A673 (cell line): Measurements from ENCODE around the gene ZNF587. TPM values are rescaled to one million over a fixed set of nuclear protein-coding genes. Genes with fewer than 3 reads are reported as not detected.
"Not testable (repeated sequence)": the region's sequence is repeated elsewhere in the genome, so short reads cannot be mapped to it uniquely, and the experiment has no call there.

Experiments
- BruUV-seq: library from RNA; stranded (reverse); fragments of 400-500 nt; replicated peaks from 2 replicates; lab custom pipeline; 2021; lab: Mats Ljungman, UMichigan
- CTCF ChIA-PET: fragments of 300-600 bp; sonication (Branson Sonifier 250); formaldehyde crosslinking; loops from one replicate; lab custom pipeline; 2022; ENCODE audit warnings: antibody characterized with exemption; lab: Charles Lee
- POLR2A ChIA-PET: fragments of 300-600 bp; sonication (Branson Sonifier 250); formaldehyde crosslinking; loops from one replicate; lab custom pipeline; 2022; ENCODE audit warnings: antibody characterized with exemption; ENCODE audit not compliant: low non-redundant PET; lab: Charles Lee
- DNase-seq: peaks from one replicate; pipeline ENCODE4 v3.0.0-alpha.2; 2015; ENCODE audit warnings: low spot score
- H3K27ac ChIP-seq: fragments of 200-600 bp; sonication (generic); 2 replicates; pipeline ENCODE4 v1.5.1; 2016; ENCODE audit warnings: mixed run types, low read depth, mild to moderate bottlenecking, mixed read lengths, antibody characterized with exemption, low read length; ENCODE audit not compliant: poor library complexity, severe bottlenecking
- H3K27me3 ChIP-seq: fragments of 200-600 bp; sonication (generic); replicated peaks from 2 replicates; pipeline ENCODE4 v1.6.1; 2017; ENCODE audit warnings: mixed run types, low read depth, mild to moderate bottlenecking, mixed read lengths, antibody characterized with exemption, low read length; ENCODE audit not compliant: insufficient read depth, poor library complexity
- H3K36me3 ChIP-seq: fragments of 200-600 bp; sonication (generic); 2 replicates; pipeline ENCODE4 v1.6.1; 2016; ENCODE audit warnings: mixed run types, mild to moderate bottlenecking, mixed read lengths, antibody characterized with exemption, low read length; ENCODE audit not compliant: insufficient read depth, poor library complexity, severe bottlenecking
- H3K4me1 ChIP-seq: fragments of 200-600 bp; sonication (generic); 2 replicates; pipeline ENCODE4 v1.6.1; 2017; ENCODE audit warnings: mixed run types, mild to moderate bottlenecking, mixed read lengths, antibody characterized with exemption, low read length; ENCODE audit not compliant: insufficient read depth, poor library complexity, severe bottlenecking
- H3K4me3 ChIP-seq: fragments of 200-600 bp; sonication (generic); 2 replicates; pipeline ENCODE4 v1.5.1; 2016; ENCODE audit warnings: low read depth, mixed run types, mild to moderate bottlenecking, mixed read lengths, low read length; ENCODE audit not compliant: poor library complexity, severe bottlenecking
- H3K9me3 ChIP-seq: fragments of 200-600 bp; sonication (generic); 2 replicates; pipeline ENCODE4 v1.6.1; 2016; ENCODE audit warnings: mixed run types, low read depth, mild to moderate bottlenecking, mixed read lengths, antibody characterized with exemption, low read length; ENCODE audit not compliant: poor library complexity, severe bottlenecking
- EZH2 ChIP-seq: fragments of 200-600 bp; sonication (generic); IDR thresholded peaks from 2 replicates; pipeline ENCODE4 v1.6.1; 2017; ENCODE audit warnings: borderline replicate concordance, low read depth, mild to moderate bottlenecking, mixed read lengths, antibody characterized with exemption, low read length; ENCODE audit not compliant: poor library complexity, severe bottlenecking
- intact Hi-C: fragments of 100-400 bp; cut with micrococcal nuclease; formaldehyde crosslinking; loops from one replicate; pipeline ENCODE4 v1.10.0; 2022; ENCODE audit not compliant: unreplicated experiment
- total RNA-seq: library from RNA; stranded (reverse); gene quantifications from 2 replicates; pipeline ENCODE4 v1.2.3, GENCODE V29; 2021
- TF ChIP-seq, protein P1 (sequence below): fragments of 300-800, 200-600 bp; sonication (generic); conservative IDR thresholded peaks from 2 replicates; pipeline ENCODE4 v1.5.1; 2017; ENCODE audit warnings: low read depth, mild to moderate bottlenecking, antibody characterized with exemption, low read length, moderate library complexity, mixed read lengths

Gene ZNF587
- total RNA-seq, 1 experiment from 2014 or later: 43.2 TPM

DNA sequence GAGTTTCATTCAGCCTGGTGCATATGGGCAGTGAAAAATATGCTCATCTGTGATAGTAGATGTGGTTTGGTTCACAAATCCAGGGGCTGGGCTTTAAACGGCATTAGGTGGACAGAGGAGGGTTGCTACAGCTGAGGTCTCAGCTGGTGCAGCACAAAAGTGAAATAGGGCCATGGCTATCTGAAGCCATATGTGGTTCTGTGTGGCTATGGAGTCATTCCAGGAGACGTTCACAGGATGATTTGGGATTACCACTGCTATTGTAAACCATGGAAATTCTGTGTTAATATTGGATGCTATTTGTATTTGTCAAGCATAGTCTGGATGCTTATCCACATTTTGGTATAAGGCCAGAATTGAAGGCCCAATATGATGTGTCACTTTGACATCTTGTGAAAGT is 4.5 kb downstream of the ZNF587 start:
- H3K4me3 ChIP-seq, intact Hi-C loops, H3K4me1 ChIP-seq, POLR2A ChIA-PET, H3K27ac ChIP-seq, H3K9me3 ChIP-seq, BruUV-seq, DNase-seq, H3K27me3 ChIP-seq, CTCF ChIA-PET: not testable (repeated sequence)
- H3K36me3 ChIP-seq: peaks cover 40% of the 10 kb centered on the region

DNA sequence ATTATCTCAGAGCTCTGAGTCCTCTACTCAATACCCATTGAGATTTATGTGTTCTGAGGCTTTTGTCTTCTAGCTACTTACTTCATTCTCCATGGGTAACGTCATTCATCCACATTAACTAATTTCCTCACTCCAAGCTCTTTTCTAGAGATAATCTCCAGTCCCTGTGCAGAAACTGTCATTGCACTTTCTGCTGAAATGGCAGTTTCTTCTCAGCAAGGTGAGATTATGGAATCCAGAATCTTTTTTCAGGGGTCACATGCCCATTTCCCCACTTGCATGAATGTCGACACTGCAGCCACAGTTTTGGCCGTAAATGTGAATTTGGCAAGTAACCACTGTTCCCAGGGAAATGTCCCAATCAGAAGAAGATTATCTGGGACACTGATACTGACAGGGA is 12.7 kb downstream of the ZNF587 start:
- POLR2A ChIA-PET: interaction anchor here (0.6 kb wide), 1 partner anchor 290 kb away, joined by 5 read pairs; no protein-coding TSS in a partner anchor
- DNase-seq, intact Hi-C loops, CTCF ChIA-PET, H3K27ac ChIP-seq, BruUV-seq, H3K27me3 ChIP-seq, H3K4me3 ChIP-seq, H3K4me1 ChIP-seq: not testable (repeated sequence)
- Histone ChIP-seq H3K36me3 (peaks cover 89% of the 10 kb centered on the region), H3K9me3 (peaks cover 63% of the 10 kb centered on the region)

DNA sequence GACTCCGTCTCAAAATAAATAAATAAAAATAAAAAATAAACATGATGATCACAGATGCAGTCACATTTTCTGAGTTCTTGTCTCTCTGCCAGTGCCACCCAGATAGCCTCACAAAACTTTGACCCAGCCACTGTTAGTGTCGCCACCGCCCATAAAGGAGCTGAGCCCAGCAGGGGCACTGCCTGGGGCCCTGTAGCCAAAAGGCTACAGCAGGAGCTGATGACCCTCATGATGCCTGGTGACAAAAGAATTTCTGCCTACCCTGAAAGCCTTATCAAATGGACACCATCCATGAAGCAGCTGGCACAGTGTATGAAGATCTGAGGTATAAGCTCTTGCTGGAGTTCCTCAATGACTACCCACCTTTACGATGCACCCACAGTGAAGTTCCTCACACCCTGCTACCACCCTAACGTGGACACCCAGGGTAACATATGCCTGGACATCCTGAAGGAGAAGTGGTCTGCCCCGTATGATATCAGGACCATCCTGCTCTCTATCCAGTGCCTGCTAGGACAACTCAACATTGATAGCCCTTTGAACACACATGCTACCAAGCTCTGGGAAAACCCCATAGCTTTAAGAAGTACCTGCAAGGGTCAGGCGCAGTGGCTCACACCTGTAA is 18.3 kb downstream of the ZNF587 start:
- DNase-seq: no peak
- POLR2A ChIA-PET: no interaction called here
- H3K4me3 ChIP-seq: no peak overlapping the region
- no peak overlapping the region for H3K27ac ChIP-seq
- H3K9me3 ChIP-seq: peaks cover 64% of the 10 kb centered on the region
- peaks cover 76% of the 10 kb centered on the region for H3K36me3 ChIP-seq
- no peaks in the 10 kb centered on the region for H3K4me1 ChIP-seq
- intact Hi-C loops: no loop called here
- no peak for TF ChIP-seq EZH2
- TF ChIP-seq, protein P1, sequence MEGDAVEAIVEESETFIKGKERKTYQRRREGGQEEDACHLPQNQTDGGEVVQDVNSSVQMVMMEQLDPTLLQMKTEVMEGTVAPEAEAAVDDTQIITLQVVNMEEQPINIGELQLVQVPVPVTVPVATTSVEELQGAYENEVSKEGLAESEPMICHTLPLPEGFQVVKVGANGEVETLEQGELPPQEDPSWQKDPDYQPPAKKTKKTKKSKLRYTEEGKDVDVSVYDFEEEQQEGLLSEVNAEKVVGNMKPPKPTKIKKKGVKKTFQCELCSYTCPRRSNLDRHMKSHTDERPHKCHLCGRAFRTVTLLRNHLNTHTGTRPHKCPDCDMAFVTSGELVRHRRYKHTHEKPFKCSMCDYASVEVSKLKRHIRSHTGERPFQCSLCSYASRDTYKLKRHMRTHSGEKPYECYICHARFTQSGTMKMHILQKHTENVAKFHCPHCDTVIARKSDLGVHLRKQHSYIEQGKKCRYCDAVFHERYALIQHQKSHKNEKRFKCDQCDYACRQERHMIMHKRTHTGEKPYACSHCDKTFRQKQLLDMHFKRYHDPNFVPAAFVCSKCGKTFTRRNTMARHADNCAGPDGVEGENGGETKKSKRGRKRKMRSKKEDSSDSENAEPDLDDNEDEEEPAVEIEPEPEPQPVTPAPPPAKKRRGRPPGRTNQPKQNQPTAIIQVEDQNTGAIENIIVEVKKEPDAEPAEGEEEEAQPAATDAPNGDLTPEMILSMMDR: no peak
- CTCF ChIA-PET: no interaction called here
- no TSS peak for BruUV-seq
- no peaks in the 10 kb centered on the region for H3K27me3 ChIP-seq

DNA sequence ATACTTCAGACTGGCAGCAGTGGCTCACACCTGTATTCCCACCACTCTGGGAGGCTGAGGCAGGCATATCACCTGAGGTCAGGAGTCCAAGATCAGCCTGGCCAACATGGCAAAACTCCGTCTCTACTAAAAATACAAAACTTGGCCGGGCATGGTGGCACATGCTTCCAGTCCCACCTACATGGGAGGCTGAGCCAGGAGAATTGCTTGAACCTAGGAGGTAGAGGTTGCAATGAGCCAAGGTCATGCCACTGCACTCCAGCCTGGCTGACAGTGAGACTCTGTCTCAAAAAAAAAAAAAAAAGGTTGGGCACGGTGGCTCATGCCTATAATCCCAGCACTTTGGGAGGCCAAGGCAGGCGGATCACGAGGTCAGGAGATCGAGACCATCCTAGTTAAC is 20.0 kb downstream of the ZNF587 start:
- H3K4me3 ChIP-seq, BruUV-seq, H3K27ac ChIP-seq, H3K27me3 ChIP-seq, POLR2A ChIA-PET, DNase-seq, intact Hi-C loops, CTCF ChIA-PET, H3K4me1 ChIP-seq: not testable (repeated sequence)
- Histone ChIP-seq H3K36me3 (peaks cover 79% of the 10 kb centered on the region), H3K9me3 (peaks cover 72% of the 10 kb centered on the region)
